Lower lobe of right lung (tissue), 2 donors: ENCODE measurements around the gene BBX. TPM values are rescaled to one million over a fixed set of nuclear protein-coding genes. Genes with fewer than 3 reads are reported as not detected.
A peak's percentile ranks its signal among the peaks of the same experiment; 100 is the strongest.
"Not testable (repeated sequence)": the region's sequence is repeated elsewhere in the genome, so short reads cannot be mapped to it uniquely, and the experiment has no call there.

Source experiments
- ATAC-seq, 2 donors: fragments of 200-7000 bp; cut with Tn5 transposase; one replicate each; pipeline ENCODE4 v1.9.1; 2020 to 2022; ENCODE audit warnings: mild to moderate bottlenecking in 2 of 2, moderate library complexity in 2 of 2
- DNase-seq: peaks from one replicate; pipeline ENCODE4 v3.0.0-alpha.2; 2020
- H3K27ac ChIP-seq: fragments of 200-600 bp; one replicate; pipeline ENCODE4 v1.8.0; 2022
- H3K27me3 ChIP-seq: fragments of 200-600 bp; one replicate; pipeline ENCODE4 v1.8.0; 2022; ENCODE audit warnings: low read depth
- H3K36me3 ChIP-seq: fragments of 200-600 bp; one replicate; pipeline ENCODE4 v1.8.0; 2022; ENCODE audit warnings: mild to moderate bottlenecking
- H3K4me1 ChIP-seq: fragments of 200-600 bp; one replicate; pipeline ENCODE4 v1.8.0; 2022
- H3K4me3 ChIP-seq: fragments of 200-600 bp; one replicate; pipeline ENCODE4 v1.8.0; 2022; ENCODE audit warnings: mild to moderate bottlenecking
- H3K9me3 ChIP-seq: fragments of 200-600 bp; one replicate; pipeline ENCODE4 v1.8.0; 2022
- CTCF ChIP-seq: fragments of 200-600 bp; IDR thresholded peaks from one replicate; pipeline ENCODE4 v1.8.0; 2022; ENCODE audit warnings: antibody characterized with exemption, mild to moderate bottlenecking
- intact Hi-C: fragments of 100-400 bp; cut with DNase I; formaldehyde crosslinking; loops from one replicate; pipeline ENCODE4 v1.11.0; 2022
- total RNA-seq: library from RNA; stranded (reverse); fragmentation: NEBNext Ultra II Directional; extraction: Animal tissue kit (Norgen Biotek cat#: 25700); gene quantifications from one replicate; pipeline ENCODE4 v1.2.1, GENCODE V29; 2021
- donor health status: DM: no; HTN: yes; CAD: no; lungs with severe emphysema.

BBX gene
- total RNA-seq, 1 donor from 2014 or later, result 58.3 TPM

GRCh38 chr3:107690522-107691138, 167.9 kb downstream of the BBX start:
- no peaks in the 10 kb centered on the region for H3K36me3 ChIP-seq
- no peaks in the 10 kb centered on the region for H3K9me3 ChIP-seq
- intact Hi-C loops, result no loop called here
- peaks cover 5% of the 10 kb centered on the region for H3K4me1 ChIP-seq
- peak in 1 of 2 donors; percentile 73 for ATAC-seq
- peak; percentile 51 for TF ChIP-seq CTCF
- DNase-seq, result no peak
- no peak overlapping the region for H3K27ac ChIP-seq
- H3K27me3 ChIP-seq, result no peaks in the 10 kb centered on the region
- no peak overlapping the region for H3K4me3 ChIP-seq

- H3K27me3 ChIP-seq, ATAC-seq: not testable (repeated sequence)
Observed at GRCh38 chr3:107691984-107692383, 169.2 kb downstream of the BBX start.

GRCh38 chr3:107697348-107697747, 174.6 kb downstream of the BBX start:
- intact Hi-C loops, ATAC-seq, H3K4me3 ChIP-seq: not testable (repeated sequence)

More at GRCh38 chr3:107691984-107692383, 169.2 kb downstream of the BBX start:
- H3K4me3 ChIP-seq, H3K27ac ChIP-seq, DNase-seq, H3K9me3 ChIP-seq, intact Hi-C loops, H3K4me1 ChIP-seq, H3K36me3 ChIP-seq: not testable (repeated sequence)

GRCh38 chr3:107697855-107698254, 175.1 kb downstream of the BBX start:
- DNase-seq, H3K36me3 ChIP-seq, intact Hi-C loops, H3K27me3 ChIP-seq, ATAC-seq, H3K4me1 ChIP-seq, H3K9me3 ChIP-seq, H3K27ac ChIP-seq: not testable (repeated sequence)
- peak overlapping the region; percentile 35 for H3K4me3 ChIP-seq

More at GRCh38 chr3:107697348-107697747, 174.6 kb downstream of the BBX start:
- not testable (repeated sequence) for H3K27ac ChIP-seq, DNase-seq, H3K9me3 ChIP-seq, H3K36me3 ChIP-seq, H3K4me1 ChIP-seq, H3K27me3 ChIP-seq

- Histone ChIP-seq H3K27ac (no peak overlapping the region), H3K27me3 (no peaks in the 10 kb centered on the region), H3K4me1 (no peaks in the 10 kb centered on the region), H3K36me3 (no peaks in the 10 kb centered on the region), H3K4me3 (no peak overlapping the region), H3K9me3 (no peaks in the 10 kb centered on the region)
- DNase-seq (no peak), ATAC-seq (no peak)
- TF ChIP-seq CTCF, result no peak
- intact Hi-C loops, result no loop called here
Observed at GRCh38 chr3:107699682-107700081, 176.9 kb downstream of the BBX start.

GRCh38 chr3:107701299-107701698, 178.5 kb downstream of the BBX start:
- ATAC-seq (no peak), DNase-seq (no peak)
- Histone ChIP-seq H3K4me3 (no peak overlapping the region), H3K9me3 (no peaks in the 10 kb centered on the region), H3K4me1 (no peaks in the 10 kb centered on the region), H3K27me3 (no peaks in the 10 kb centered on the region), H3K36me3 (no peaks in the 10 kb centered on the region), H3K27ac (no peak overlapping the region)
- TF ChIP-seq CTCF, result no peak
- intact Hi-C loops, result no loop called here

GRCh38 chr3:107704477-107704876, 181.7 kb downstream of the BBX start:
- intact Hi-C loops, result no loop called here

More at GRCh38 chr3:107704477-107704876, 181.7 kb downstream of the BBX start:
- Histone ChIP-seq H3K9me3 (no peaks in the 10 kb centered on the region), H3K27me3 (no peaks in the 10 kb centered on the region), H3K4me1 (no peaks in the 10 kb centered on the region), H3K36me3 (no peaks in the 10 kb centered on the region), H3K4me3 (no peak overlapping the region), H3K27ac (no peak overlapping the region)
- DNase-seq (no peak), ATAC-seq (no peak)
- TF ChIP-seq CTCF, result no peak
